DND-41 (cell line): ENCODE measurements around the gene BASP1.

Experiments
- CTCF ChIP-seq: IDR thresholded peaks from 2 replicates; pipeline ENCODE4 v1.5.1; 2012; ENCODE audit warnings: borderline replicate concordance, low read length, moderate library complexity, mild to moderate bottlenecking; ENCODE audit not compliant: poor library complexity, severe bottlenecking; ENCODE audit errors: extremely low read depth
- EZH2 ChIP-seq: IDR thresholded peaks from 3 replicates; pipeline ENCODE4 v1.6.1; 2012; ENCODE audit warnings: borderline replicate concordance, low read depth, mild to moderate bottlenecking, moderate library complexity, low read length, inconsistent platforms; ENCODE audit not compliant: severe bottlenecking

GRCh38 chr5:17187011-17187785 is 30.2 kb upstream of the BASP1 start:
- TF ChIP-seq CTCF, result no peak
- no peak for TF ChIP-seq EZH2
